Stimulated activated CD4-positive, alpha-beta T cell treated with anti-CD3 and anti-CD28 coated beads, TNF-alpha, amount 100 ng/mL, for 4 hours (primary cell): ENCODE results near the gene RGL1.
A peak's percentile ranks its signal among the peaks of the same experiment; 100 is the strongest.
"Not testable (repeated sequence)": the region's sequence is repeated elsewhere in the genome, so short reads cannot be mapped to it uniquely, and the experiment has no call there.

Experiments used
- DNase-seq, 3 experiments: peaks; one replicate each; pipeline ENCODE4 v3.0.0-alpha.2; 2020; ENCODE audit warnings: low read depth in 3 of 3

Gene RGL1

GRCh38 chr1:183804916-183805841, at the start of gene RGL1:
TSS of gene RGL1 (plus strand) at chr1:183805120. CDS start at chr1:183805298, 178 bp downstream.
- DNase-seq = peak in 1 of 3 experiments; percentile 8

DNA sequence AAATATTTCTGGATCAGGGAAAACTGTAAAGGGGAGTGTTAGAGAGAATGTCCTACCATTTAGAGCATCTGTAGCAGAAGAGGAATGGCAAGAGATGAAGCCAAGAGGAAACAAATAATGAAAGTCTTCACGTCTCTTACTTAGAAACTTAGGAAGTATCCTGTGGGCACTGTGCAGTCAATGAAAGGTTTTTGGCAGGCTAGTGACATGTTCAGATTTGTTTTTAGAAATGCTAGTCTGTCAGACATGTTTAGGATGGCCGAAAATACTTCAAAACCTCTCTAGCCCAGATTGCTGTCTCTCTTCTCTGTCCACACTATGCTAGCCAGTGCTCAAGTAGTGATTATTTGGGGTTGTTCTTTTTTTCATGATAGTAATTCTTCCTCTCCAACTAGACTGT, 48.6 kb upstream of the RGL1 start:
- DNase-seq = no peak

GRCh38 chr1:183757061-183757460, 47.9 kb upstream of the RGL1 start:
- no peak for DNase-seq

DNA sequence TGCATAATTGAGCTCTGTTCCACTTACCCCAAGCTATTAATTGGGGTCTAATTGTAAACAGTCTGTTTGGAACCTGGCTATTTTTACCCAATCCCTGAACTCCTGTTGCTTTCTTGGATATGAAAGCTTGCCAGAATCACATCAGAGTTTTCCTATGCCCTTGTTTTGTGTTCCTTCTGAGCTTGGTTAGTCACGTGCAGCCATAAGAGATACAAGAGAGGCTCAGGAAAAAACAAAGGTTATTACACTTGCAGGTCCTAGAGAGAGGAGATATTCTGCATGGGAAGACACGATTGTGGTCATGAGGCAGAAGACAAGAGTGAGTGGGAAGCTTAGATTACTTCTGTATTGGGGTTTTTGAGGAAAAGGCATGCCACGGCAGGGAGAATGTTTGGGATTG, 46.0 kb upstream of the RGL1 start:
- DNase-seq = no peak

GRCh38 chr1:183760661-183761060, 44.3 kb upstream of the RGL1 start:
- no peak for DNase-seq

- DNase-seq = no peak
These were observed 43.0 kb upstream of the RGL1 start for GRCh38 chr1:183761871-183762270.

- not testable (repeated sequence) for DNase-seq
These were observed 42.1 kb upstream of the RGL1 start for GRCh38 chr1:183762856-183763255.

DNA sequence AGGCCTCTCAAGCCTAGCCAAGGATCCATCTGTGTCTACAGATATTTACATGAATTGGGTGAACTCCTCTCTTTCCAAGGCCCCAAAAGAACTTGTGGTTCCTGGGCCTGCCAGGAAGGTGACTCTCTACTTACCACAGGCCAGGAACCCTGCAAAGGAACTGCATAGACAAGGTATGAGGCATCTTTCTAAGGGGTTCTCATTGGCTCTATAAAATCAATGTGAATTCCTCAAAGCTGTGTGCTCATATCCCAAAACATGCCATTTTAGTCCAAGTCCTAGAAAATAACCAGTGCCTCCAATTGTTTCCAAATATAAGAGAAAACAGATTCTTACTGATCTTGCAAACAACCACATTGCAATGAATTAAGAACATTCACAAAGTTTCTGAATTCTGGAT, 39.9 kb upstream of the RGL1 start:
- no peak for DNase-seq

DNA sequence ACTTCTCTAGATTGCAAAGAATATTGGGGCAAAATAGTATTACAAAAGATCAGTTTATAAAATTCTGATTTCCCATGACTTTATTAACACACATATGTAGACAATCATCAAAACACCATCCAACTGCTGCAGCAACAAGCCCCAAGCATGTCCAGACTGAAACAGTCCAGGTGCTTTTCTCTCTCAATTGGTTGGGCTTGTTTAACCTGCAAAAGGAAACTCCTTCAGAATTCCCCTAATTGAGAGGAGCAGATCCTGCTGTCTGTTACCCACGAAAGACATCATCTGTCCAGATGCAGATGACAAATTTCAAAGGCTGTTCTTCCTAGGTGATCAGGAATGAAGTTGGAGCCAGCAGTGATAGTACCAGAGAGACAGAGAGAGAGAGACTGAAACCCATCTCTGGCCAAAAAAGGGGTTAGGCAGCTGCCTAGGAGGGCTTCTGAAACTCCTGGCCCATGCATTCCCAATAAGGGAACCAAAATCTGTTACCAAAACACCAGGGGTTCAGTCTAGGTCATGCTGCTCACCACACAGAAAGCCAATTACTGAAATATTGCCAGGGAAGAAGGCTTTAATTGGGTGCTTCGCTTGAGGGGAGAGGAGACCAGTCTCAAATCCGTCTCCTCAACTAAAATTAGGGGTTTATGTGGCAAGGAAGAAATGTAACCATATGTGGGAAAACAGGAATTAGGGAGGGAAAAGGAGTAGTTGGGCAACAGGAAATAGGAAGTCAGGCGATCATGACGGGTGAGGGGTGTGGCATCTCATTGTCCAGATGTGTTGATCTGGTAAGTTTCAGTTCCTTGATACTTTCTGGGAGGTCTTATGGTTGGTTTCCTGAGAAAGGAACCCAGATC, 34.7 kb upstream of the RGL1 start:
- DNase-seq = no peak

DNA sequence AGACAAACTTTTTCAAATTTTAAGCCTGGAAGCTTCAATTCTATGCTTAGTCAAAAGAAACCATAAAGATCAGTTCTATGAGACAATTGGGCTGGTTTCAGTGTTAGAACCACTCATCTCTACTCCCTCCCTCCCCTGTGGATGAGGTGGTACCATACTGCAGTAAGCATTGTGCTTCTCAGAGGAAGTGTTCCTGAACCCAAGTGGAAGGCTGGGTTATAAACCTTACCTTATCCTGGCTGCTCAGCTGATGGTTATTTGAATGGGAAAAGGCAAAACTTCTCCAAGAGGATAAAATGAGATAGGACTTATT, 34.1 kb upstream of the RGL1 start:
- DNase-seq = no peak

- no peak for DNase-seq
These were observed 31.2 kb upstream of the RGL1 start for GRCh38 chr1:183773482-183774274.

GRCh38 chr1:183774938-183775337, 30.0 kb upstream of the RGL1 start:
- DNase-seq = no peak

- DNase-seq = no peak
These were observed 28.2 kb upstream of the RGL1 start for GRCh38 chr1:183776731-183777130.

DNA sequence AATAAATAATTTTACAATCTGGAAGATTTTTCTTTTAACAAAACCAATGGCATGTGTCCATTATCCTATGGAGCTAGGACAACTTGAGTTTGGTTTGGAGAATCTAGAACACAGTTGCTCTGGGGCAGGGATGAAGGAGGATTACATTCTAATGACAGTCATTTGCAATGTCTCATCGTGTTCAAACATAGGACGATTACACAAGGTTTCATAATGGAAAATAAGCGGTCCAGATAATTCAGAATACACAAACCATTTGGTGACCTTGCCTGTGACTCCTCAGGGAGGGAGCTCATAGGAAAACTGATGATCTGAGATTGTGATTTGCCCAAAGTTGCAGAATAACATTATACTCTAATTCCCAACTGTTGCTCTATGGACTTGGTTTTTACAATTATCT, 27.6 kb upstream of the RGL1 start:
- no peak for DNase-seq

DNA sequence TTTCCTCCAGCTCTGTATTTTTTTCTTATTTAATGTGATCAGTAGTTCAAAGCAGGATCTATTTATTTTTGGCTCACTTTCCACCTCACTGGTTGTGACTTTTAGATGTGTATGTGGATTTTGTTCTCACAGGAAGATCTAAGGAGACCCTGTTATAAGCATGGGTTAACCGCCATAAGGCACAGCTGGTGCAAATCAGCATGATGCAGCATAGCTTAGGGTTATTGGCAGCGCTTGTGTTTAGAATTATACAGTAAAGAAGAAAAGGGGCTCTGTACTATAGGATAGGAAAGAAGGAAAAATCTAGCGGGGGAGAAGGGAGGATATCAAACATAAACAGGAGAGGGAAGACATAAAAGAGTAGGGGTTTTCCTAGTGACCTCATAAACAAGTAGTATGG, 26.9 kb upstream of the RGL1 start:
- DNase-seq = no peak

DNA sequence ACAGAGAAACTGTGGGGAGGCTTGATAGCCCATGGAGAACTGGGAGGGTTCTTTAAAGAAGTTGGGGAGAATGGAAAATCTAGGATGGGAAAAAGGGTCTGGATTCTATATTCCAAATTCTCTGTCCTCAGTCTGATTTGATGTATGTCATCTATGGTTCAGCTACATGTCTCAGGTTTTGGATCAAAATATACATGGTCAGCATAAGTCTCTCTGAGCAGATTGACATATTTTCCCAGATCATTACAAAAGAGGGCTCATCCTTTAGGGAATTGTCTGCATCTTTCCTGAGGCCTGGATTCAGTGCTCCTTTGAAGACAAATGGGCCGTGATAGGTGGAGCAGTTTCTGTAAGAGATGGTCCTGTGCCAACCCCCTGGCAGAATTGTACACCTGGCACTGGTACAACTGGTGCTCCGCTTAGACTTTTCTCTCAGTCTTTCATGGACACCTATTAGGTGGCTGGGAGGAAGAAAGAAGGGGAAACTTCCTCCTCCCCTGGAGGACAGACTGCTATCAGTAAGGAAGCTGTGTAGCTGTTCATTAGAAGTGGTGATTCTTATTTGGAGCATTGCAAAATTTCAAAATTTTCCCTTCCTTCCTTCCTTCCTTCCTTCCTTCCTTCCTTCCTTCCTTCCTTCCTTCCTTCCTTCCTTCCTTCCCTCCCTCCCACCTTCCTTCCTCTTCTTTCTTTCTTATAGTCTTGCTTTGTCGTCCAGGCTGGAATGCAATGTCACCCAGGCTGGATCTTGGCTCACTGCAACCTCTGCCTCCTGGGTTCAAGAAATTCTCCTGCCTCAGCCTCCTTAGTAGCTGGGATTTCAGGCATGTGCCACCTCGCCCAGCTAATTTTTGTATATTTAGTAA, 26.1 kb upstream of the RGL1 start:
- DNase-seq = no peak

GRCh38 chr1:183780159-183780558, 24.8 kb upstream of the RGL1 start:
- DNase-seq = no peak

- no peak for DNase-seq
These were observed 24.2 kb upstream of the RGL1 start for GRCh38 chr1:183780757-183781156.

- no peak for DNase-seq
These were observed 21.6 kb upstream of the RGL1 start for GRCh38 chr1:183783342-183783741.

DNA sequence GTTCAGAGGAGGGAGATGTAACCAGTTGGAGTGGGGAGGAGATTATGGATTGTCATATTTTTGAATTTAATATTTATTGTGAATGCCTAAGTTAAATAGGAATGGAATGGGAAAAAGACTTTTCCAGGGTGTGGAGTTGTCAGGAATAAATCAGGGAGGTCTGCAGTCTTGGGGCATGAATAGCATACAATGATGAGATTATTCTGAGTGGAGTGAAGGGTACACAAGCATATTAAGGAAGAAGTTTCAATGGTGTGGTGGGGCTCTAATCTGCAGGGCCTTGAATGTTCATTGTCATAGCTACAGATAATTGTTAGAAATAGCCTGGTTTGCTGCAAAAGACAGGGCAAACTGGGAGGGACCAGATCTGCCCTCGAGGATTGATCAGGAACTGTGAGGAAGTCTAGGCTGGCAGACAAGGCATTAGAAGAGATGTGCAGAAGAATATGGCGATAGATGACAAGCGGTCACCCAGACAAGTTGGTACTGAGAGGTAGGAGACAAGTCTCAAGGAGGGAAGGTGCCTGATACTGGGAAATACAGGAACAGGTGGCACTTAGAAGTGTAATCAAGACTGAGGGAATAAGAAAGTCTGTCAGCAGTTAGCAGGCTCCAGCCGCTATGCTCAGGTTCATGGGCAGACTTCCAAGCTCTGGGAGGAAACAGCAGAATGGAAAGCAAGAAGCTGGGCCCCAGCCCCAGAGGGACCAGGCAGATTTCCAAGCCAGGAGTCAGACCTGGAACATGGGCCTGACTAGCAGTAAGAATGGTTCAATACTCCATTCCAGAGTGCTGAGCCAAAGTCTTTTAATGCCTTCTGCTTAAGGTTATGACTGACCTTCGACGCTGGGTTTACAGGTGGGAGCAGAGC, 20.9 kb upstream of the RGL1 start:
- DNase-seq = no peak
